IMR-90 (cell line): Measurements from ENCODE around the gene LBP.

ENCODE experiments used
- CEBPB ChIP-seq: IDR thresholded peaks from 2 replicates; pipeline ENCODE4 v1.6.1; 2012; ENCODE audit warnings: low read depth, low read length, improper control_type of control experiment
- CTCF ChIP-seq: conservative IDR thresholded peaks from 2 replicates; pipeline ENCODE4 v1.5.1; 2012; ENCODE audit warnings: mild to moderate bottlenecking, low read depth, low read length, improper control_type of control experiment
- ELK1 ChIP-seq: fragments of 150-350 bp; IDR thresholded peaks from 2 replicates; pipeline ENCODE4 v1.6.1; 2016; ENCODE audit warnings: low read depth, mild to moderate bottlenecking, low read length, moderate library complexity, borderline replicate concordance
- FOS ChIP-seq: fragments of 150-350 bp; IDR thresholded peaks from 2 replicates; pipeline ENCODE4 v1.6.1; 2016; ENCODE audit warnings: low read depth, low read length
- MAFK ChIP-seq: IDR thresholded peaks from 2 replicates; pipeline ENCODE4 v1.6.1; 2012; ENCODE audit warnings: low read depth, low read length, improper control_type of control experiment
- MAZ ChIP-seq: IDR thresholded peaks from 2 replicates; pipeline ENCODE4 v1.6.1; 2012; ENCODE audit warnings: low read depth, mild to moderate bottlenecking, low read length, improper control_type of control experiment, moderate library complexity, borderline replicate concordance
- MXI1 ChIP-seq: IDR thresholded peaks from 2 replicates; pipeline ENCODE4 v1.6.1; 2012; ENCODE audit warnings: low read depth, mild to moderate bottlenecking, low read length, moderate library complexity, borderline replicate concordance
- NFE2L2 ChIP-seq: fragments of 150-350 bp; IDR thresholded peaks from 2 replicates; pipeline ENCODE4 v1.6.1; 2016; ENCODE audit warnings: low read depth, mild to moderate bottlenecking, low read length
- POLR2A ChIP-seq: IDR thresholded peaks from 2 replicates; pipeline ENCODE4 v1.6.1; 2012; ENCODE audit warnings: mild to moderate bottlenecking, low read depth, low read length
- RAD21 ChIP-seq: IDR thresholded peaks from 2 replicates; pipeline ENCODE4 v1.6.1; 2012; ENCODE audit warnings: low read length, improper control_type of control experiment
- RCOR1 ChIP-seq: IDR thresholded peaks from 2 replicates; pipeline ENCODE4 v1.6.1; 2012; ENCODE audit warnings: mild to moderate bottlenecking, low read length, improper control_type of control experiment; ENCODE audit not compliant: insufficient replicate concordance
- RFX5 ChIP-seq: IDR thresholded peaks from 2 replicates; pipeline ENCODE4 v1.8.0; 2012; ENCODE audit warnings: low read depth, mild to moderate bottlenecking, low read length, moderate library complexity
- SMC3 ChIP-seq: fragments of 150-350 bp; IDR thresholded peaks from 2 replicates; pipeline ENCODE4 v1.6.1; 2016; ENCODE audit warnings: low read depth, mild to moderate bottlenecking, antibody characterized with exemption, low read length, moderate library complexity
- USF2 ChIP-seq: fragments of 150-350 bp; IDR thresholded peaks from 2 replicates; pipeline ENCODE4 v1.6.1; 2017; ENCODE audit warnings: mild to moderate bottlenecking, antibody characterized with exemption, low read length, low read depth

- TF ChIP-seq MAZ: no peak
- TF ChIP-seq CTCF: no peak
- no peak for TF ChIP-seq RFX5
- TF ChIP-seq SMC3: no peak
- TF ChIP-seq POLR2A: no peak
- no peak for TF ChIP-seq MAFK
- TF ChIP-seq USF2: no peak
- no peak for TF ChIP-seq MXI1
- no peak for TF ChIP-seq FOS
- TF ChIP-seq CEBPB: no peak
- no peak for TF ChIP-seq ELK1
- no peak for TF ChIP-seq RAD21
- TF ChIP-seq RCOR1: no peak
- TF ChIP-seq NFE2L2: no peak
These were observed 2.8 kb upstream of the LBP start for GRCh38 chr20:38343311-38344106.
